Measurements from ENCODE around the gene AOPEP. TPM values are rescaled to one million over a fixed set of nuclear protein-coding genes. Genes with fewer than 3 reads are reported as not detected.

The AOPEP gene
- total and polyA plus RNA-seq, 11 donors, result 105 to 310 (median 185) TPM

- Histone ChIP-seq H3K4me1 (peaks cover 0 to 45% (median 18%) of the 10 kb centered on the region in 12 donors), H3K4me3 (no peak overlapping the region), H3K9me3 (no peaks in the 10 kb centered on the region), H3K27me3 (no peaks in the 10 kb centered on the region), H3K27ac (no peak overlapping the region), H3K36me3 (no peaks in the 10 kb centered on the region)
- intact Hi-C loops (cut with DNase I), result no loop called here
- WGBS, 4 donors, result 89 to 92% (median 90%) methylated on average over 9 of the region's 9 CpGs
- ATAC-seq (no peak), DNase-seq (no peak)
- TF ChIP-seq POLR2A (IDR thresholded peaks at IDR 0.05) (no peak), CTCF (IDR thresholded peaks at IDR 0.05) (no peak)
Measured at GRCh38 chr9:94934816-94935328, 208.4 kb downstream of the AOPEP start.

- Histone ChIP-seq H3K36me3 (no peaks in the 10 kb centered on the region), H3K27me3 (no peaks in the 10 kb centered on the region), H3K4me1 (peaks cover 0 to 44% (median 15%) of the 10 kb centered on the region in 12 donors), H3K4me3 (no peak overlapping the region), H3K27ac (no peak overlapping the region), H3K9me3 (no peaks in the 10 kb centered on the region)
- DNase-seq (no peak), ATAC-seq (no peak)
- intact Hi-C loops (cut with DNase I), result no loop called here
- 94 to 97% (median 96%) methylated on average over 6 of the region's 6 CpGs for WGBS, 4 donors
- TF ChIP-seq CTCF (IDR thresholded peaks at IDR 0.05), result no peak
- no peak for TF ChIP-seq POLR2A (IDR thresholded peaks at IDR 0.05)
Measured at GRCh38 chr9:94935396-94935795, 208.9 kb downstream of the AOPEP start.

GRCh38 chr9:94936419-94936818 is 209.9 kb downstream of the AOPEP start:
- H3K4me3 ChIP-seq, result no peak overlapping the region
- ATAC-seq, result peak; percentile 11 to 74 (median 62)
- no peak for TF ChIP-seq CTCF (IDR thresholded peaks at IDR 0.05)
- TF ChIP-seq POLR2A (IDR thresholded peaks at IDR 0.05), result no peak
- no peaks in the 10 kb centered on the region for H3K27me3 ChIP-seq
- H3K9me3 ChIP-seq, result no peaks in the 10 kb centered on the region
- H3K4me1 ChIP-seq, result peaks cover 2 to 48% (median 23%) of the 10 kb centered on the region in 12 donors
- peak overlapping the region in 1 of 12 donors; percentile 19 for H3K27ac ChIP-seq
- WGBS, 4 donors, result 81 to 95% (median 87%) methylated on average over 3 of the region's 3 CpGs
- DNase-seq, result no peak
- H3K36me3 ChIP-seq, result no peaks in the 10 kb centered on the region
- intact Hi-C loops (cut with DNase I), result no loop called here

GRCh38 chr9:94937214-94937903 is 210.9 kb downstream of the AOPEP start:
- intact Hi-C loops (cut with DNase I), result no loop called here
- WGBS, 4 donors, result 93 to 97% (median 96%) methylated on average over 6 of the region's 6 CpGs
- Histone ChIP-seq H3K9me3 (no peaks in the 10 kb centered on the region), H3K4me3 (no peak overlapping the region), H3K4me1 (peaks cover 2 to 52% (median 27%) of the 10 kb centered on the region in 12 donors), H3K36me3 (no peaks in the 10 kb centered on the region), H3K27me3 (no peaks in the 10 kb centered on the region), H3K27ac (peak overlapping the region in 2 of 12 donors; percentile 24 to 66)
- peak in 2 of 4 donors; percentile 63 to 78 for ATAC-seq
- DNase-seq, result no peak
- no peak for TF ChIP-seq CTCF (IDR thresholded peaks at IDR 0.05)

Data from heart left ventricle (tissue), 16 donors.